HG03066 (cell line): ENCODE results near the gene FLOT2.
"Not testable (repeated sequence)": the region's sequence is repeated elsewhere in the genome, so short reads cannot be mapped to it uniquely, and the experiment has no call there.

Source experiments
- ATAC-seq: cut with Tn5 transposase; IDR thresholded peaks from one replicate; pipeline ENCODE4 v1.9.1; 2021; ENCODE audit warnings: low read depth; ENCODE audit not compliant: unreplicated experiment

Gene FLOT2

DNA sequence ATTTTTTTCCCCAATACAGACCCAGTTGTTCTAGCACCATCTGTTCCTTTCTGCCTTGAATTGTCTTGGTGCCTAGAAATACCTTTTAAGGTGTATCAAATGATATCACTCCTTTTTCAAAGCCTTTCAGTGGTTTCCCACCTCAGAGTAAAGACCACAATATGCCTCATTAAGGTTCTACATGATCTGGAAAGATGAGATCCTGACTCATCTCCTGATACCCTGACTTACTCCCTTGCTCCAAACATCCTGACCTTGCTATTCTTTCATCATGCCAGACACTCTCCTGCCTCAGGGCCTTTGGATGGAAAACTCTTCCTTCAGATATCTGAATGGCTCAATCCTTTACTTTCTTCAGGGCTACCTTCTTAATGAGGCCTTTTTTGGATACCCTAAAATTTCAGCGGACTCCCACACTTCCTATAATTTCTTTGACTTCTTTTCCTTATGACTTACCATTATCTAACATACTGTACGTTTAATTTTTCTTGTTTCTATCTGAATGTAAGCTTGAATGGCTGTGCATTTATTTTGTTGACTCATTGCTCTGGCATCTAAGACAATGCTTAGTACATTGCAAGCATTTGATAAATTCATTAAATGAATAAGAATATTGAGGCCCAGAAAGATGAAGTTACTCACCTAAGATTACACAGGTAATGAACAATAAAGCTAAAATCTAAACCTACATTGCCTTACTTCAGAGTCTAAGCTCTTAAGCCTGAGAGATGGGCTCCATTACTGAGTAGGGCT, 19.2 kb downstream of the FLOT2 start:
- no peak for ATAC-seq

DNA sequence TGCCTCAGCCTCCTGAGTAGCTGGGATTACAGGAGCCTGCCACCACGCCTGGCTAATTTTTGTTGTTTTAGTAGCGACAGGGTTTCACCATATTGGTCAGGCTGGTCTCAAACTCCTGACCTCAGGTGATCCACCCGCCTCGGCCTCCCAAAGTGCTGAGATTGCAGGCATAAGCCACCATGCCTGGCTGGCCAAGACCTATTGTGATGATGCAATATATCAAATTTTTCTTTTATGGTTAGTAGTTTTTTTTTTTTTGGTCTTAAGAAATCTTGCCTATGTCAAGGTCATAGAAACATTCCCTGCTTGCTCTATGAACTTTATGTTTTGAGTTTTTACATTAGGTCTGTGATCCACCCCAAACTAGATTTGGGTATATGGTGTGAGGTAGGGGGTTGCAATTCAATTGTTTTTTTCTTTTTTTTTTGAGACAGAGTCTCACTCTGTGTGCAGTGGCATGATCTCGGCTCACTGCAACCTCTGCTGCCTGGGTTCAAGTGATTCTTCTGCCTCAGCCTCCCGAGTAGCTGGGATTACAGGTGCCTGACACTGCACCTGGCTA, 20.3 kb downstream of the FLOT2 start:
- ATAC-seq: not testable (repeated sequence)

DNA sequence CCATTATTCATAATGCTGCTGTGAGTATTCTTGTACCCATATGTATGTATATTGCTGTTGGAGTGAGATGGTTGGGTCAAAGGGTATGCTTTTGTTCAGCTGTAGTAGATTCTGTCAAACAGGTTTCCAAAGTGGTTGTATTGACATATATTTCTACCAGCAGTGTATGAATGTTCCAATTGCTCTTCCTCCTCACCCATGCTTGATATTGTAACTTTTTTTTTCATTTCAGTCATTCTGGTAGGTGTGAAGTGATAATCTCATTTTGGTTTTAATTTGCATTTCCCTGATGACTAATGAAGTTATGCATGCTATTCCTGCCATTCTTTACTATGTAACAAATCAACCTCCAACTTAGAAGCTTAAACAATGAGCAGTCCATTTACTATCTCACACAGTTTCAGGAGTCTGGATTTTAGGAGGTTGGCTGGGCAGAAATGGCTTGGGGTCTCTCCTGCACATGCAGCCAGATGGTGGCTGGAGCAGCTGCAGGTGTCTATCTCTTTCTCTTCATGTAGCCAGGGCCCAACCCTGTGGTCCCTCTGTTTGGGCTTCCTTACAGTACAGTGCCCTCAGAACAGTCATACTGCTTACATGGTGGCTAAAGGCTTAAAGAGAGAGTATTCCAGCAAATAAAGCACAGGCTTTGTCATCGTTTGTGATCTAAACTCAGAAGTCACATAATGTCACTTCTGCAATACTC, 21.5 kb downstream of the FLOT2 start:
- ATAC-seq: no peak

DNA sequence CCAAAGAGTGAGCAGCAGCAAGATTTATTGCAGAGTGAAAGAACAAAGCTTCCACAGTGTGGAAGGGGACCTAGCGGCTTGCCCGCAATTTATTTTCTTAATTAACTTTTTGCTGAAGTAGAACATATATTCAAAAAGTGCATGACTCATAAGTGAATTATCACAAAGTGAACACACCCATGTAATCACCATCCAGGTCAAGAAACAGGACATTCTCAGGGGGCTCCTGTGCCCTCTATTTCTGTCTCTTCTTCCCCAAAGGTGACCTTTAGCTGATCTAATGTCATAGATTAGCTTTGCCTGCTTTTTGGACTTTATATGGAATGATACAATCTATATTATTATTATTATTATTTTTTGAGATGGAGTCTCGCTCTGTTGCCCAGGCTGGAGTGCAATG, 22.8 kb downstream of the FLOT2 start:
- ATAC-seq: no peak

DNA sequence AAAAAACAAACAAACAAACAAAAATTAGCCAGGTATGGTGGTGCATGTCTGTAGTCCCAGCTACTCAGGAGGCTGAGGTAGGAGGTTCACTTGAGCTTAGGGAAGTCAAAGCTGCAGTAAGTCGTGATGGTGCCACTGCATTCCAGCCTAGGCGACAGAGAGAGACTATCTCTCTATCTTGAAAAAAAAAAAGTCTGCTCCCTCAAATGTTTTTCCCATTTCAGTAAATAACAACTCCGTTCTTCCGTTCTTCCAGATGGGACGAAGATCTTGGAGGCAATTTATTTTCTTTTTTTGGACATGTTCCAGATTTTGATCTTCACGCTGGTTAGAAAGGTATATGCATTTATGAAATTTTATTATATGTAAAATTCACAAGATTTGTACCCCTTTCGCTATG, 23.7 kb downstream of the FLOT2 start:
- ATAC-seq: no peak

DNA sequence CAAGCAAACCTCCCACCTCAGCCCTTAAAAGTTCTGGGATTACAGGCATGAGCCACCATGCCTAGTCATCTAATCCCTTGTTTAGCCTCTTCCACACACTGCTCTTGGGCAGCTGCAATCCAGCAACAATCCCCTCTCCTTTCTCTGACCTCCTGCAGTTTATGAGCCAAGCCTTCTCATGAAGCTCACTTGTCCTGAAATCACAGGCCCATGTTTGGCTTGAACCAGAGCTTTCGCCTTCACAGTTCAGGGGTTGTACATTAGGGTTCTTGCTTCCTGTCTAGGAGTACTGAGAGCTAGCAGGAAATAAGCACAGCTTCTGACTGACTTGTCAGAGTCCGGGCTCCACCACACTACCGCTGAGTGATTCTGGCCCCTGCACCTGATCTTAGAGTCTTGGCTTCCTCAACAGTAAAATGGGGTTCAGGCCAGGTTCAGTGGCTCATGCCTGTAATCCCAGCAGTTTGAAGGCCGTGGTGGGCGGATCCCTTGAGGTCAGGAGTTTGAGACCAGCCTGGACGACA, 26.4 kb downstream of the FLOT2 start:
- ATAC-seq: peak; percentile 93

DNA sequence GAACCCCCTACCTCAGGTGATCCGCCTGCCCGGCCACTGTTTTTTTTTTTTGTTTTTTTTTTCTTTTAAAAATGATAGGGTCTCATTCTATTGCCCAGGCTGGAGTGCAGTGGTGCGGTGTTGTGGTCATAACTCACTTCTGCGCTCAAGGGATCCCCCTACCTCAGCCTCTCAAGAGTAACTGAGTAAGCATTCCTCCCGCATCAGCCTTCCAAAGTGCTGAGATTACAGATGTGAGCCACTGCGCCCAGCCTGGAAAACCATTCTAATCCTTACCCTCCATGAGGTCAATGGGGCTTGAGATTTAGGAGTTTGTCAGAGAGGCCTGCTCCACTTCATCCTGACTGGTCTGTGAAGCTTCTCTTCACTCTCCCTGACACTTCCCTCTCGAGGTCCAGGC, 30.3 kb downstream of the FLOT2 start:
- no peak for ATAC-seq

DNA sequence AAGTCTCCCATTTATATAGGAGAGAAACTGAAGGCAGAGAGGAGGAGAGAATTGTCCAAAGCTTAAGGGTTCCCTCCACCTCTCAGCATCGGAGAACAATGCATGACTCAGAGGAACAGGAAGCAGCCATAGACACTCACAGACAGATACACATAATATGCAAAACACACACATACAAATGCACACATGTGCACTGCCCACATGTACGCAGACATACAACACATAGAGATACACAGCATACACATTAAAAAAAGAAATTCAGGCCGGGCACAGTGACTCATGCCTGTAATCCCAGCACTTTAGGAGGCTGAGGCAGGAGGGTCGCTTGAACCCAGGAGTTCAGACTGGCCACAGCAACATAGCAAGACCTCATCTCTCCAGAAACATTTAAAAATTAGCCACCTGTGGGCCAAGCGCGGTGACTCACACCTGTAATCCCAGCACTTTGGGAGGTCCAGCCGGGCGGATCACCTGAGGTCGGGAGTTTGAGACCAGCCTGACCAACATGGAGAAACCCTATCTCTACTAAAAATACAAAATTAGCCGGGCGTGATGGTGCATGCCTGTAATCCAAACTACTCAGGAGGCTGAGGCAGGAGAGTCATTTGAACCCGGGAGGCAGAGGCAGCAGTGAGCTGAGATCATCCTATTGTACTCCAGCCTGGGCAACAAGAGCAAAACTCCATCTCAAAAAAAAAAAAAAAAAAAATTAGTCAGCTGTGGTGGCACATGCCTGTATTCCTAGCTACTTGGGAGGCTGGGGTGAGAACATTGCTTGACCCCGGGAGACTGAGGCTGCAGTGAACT, 31.4 kb downstream of the FLOT2 start:
- ATAC-seq: no peak

DNA sequence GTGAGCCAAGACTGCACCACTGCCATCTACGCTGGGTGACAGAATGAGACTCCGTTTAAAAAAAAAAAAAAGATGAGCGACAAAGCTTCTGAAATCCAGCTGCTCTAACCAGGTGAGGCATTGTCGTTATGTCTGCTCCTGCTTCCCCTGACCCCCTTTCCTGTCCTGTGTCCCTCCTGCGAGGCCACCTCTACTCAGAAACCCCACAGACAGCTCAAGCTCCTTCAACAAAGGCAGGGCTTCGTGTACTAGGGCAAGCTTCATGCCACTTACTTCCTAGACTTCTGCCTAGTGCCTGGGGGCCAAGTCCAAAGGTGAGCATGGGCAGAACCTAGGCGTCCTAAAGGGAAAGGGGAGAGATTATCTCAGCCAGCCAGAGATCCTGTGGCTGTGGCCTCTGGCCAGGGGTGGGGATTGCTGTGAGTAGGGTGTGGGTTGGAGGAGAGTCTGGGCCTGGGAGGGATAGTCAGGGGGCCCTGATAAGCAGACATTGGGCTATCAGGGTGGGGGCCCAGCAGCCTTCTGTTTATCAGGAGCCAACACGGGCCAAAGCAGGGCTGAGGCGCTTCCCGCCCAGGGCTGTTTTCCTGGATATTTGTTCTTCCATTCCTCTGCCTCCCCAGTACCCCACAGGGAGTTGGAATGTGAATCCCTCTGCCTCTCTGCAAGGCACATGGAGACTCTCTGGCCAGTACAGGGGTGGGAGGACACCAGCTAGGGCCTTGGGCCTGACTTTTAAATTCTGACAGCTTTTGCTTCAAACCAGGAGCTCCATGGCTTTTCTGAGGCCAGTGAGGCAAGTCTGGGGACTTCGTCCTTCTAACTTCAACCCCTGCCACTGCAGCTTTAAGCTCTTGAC, 32.3 kb downstream of the FLOT2 start:
- no peak for ATAC-seq

DNA sequence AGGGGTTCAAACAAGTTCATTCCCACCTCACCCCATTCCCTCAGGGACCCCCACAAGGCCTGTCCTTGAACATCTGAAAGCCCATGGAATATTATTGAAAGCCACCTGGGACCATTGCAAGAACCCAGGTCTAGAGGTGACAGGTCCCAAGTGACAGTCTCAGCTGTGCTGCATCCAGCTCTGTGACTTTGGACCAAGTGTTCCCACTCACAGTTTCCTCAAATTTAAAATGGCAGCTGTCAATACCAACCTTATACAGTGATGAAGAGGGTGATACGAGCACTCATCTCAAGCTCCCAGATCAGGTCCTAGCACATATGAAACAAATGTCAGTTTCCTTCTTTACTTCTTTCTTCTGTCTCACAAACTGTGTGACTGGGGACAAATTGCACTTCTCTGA, 33.6 kb downstream of the FLOT2 start:
- no peak for ATAC-seq

DNA sequence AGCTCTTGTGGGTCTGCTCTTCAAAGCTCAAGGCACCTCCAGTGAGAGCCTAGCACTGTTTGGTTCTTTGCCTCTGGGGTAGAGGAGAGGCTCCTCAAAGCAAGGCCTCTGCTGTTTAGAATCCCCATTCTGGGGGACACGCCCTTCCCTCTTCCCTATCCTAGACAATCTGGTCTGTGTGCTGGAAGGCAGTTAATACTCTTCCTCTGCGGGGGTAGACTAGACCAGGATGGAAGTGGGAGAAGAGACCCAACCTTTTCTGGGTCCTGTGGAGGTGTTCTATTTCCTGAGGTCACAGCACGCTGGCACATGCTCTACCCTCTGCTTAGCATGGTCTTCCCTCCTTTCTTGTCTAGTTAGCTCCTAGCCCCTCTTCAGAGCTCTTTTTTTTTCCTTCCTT, 35.0 kb downstream of the FLOT2 start:
- no peak for ATAC-seq

DNA sequence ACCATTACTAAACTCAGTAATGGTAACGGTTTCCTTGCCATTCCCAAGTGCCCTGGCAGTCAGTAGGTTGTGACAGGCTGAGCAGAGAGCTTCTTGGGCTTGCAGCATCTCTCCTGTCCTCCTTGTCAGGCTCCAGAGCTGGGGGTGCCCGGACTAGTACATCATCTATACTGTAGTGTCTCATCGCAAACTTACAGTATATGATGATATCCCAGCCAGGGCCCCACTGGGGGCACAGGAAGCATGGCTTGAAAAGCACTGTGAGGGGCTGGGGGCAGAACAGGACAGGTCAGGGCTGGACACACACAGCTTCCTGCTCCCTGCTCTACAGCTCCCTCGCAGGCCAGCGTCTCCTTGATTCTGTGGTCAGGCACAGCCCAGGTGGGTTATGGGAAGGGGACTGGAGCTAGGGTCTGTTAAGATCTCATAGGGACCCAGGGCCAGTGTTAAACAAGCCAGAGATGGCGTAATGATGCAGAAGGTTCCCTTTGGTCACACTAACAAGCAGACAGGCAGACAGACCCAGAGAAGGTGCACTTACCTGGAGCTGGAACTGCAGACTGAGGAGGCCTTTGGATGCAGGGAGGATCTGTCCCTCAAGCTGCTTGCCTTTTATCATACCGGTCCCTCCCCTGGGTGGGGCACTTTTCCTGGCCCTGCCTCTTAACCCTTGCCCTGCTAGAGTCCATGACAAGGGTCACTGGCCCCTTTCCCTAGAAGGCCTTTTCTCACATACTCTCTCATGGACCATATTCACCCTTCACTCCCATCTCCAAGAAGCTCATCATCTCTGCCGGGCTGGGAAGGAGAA, 35.9 kb downstream of the FLOT2 start:
- no peak for ATAC-seq

DNA sequence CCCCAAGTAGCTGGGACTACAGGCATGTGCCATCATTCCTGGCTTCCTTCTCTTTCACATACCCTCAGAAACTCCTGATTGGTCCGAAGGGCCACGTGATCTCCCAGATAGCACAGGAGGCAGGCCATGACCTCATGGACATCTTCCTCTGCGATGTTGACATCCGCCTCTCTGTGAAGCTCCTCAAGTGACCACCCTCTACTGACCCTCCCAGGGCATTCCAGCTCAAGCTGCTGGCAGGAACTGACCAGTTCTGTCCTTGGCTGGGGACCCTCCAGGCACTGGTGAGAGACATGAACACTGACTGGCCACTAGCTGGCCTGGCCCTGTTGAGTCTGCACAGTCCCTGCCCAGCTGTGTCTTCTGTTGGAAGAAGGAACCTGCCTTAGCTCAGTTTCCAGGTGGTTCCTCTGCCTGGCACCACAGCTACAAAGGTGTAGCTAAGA, 37.1 kb downstream of the FLOT2 start:
- no peak for ATAC-seq

DNA sequence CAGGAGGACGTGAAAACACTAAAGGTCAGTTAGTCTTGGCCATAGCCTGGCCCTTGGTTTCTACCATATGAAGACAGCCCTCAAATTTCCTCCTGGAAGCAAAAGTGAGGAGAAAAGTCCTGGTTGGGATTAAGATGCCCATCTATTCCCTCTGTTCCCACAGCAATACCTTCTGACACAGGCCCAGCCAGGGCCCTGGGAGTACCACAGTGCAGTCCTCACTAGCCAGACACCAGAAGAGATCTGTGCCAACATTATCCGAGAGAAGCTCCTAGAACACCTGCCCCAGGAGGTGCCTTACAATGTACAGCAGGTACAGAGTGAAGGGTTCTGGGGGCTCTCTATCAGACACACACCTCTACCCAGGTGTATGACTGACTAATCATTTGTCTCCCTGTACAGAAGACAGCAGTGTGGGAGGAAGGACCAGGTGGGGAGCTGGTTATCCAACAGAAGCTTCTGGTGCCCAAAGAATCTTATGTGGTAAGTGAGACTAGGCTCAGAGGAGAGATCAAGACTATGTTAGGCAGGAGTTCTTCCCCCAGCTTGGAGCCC, 38.7 kb downstream of the FLOT2 start:
- ATAC-seq: no peak

DNA sequence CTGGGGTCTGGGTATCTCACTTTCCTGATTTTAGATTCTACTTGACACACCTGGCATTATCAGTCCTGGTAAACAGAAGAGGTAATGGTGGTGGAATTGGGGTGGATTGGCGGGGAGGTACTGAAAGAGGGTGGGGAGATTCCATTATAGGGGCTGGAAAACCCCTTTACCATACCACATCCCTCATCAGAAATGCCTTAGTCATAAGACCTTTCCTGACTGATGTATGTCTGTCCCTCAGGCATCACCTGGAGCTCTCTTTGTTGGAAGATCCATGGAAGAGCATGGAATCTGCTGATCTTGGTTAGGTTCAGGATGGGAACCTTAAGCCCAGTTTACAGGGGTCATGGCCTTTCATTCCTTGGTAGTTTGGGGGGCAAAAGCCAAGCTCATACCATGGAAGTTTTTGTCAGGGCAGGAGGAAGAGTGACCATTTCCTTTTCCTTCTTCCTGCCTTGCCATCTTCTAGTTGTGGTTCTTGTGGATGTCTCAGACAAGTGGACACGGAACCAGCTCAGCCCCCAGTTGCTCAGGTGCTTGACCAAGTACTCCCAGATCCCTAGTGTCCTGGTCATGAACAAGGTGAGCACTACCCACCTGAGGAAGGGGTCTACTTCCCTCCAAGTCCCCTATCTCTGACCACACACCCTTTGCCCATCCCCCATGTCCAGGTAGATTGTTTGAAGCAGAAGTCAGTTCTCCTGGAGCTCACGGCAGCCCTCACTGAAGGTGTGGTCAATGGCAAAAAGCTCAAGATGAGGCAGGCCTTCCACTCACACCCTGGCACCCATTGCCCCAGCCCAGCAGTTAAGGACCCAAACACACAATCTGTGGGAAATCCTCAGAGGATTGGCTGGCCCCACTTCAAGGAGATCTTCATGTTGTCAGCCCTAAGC, 39.4 kb downstream of the FLOT2 start:
- no peak for ATAC-seq

DNA sequence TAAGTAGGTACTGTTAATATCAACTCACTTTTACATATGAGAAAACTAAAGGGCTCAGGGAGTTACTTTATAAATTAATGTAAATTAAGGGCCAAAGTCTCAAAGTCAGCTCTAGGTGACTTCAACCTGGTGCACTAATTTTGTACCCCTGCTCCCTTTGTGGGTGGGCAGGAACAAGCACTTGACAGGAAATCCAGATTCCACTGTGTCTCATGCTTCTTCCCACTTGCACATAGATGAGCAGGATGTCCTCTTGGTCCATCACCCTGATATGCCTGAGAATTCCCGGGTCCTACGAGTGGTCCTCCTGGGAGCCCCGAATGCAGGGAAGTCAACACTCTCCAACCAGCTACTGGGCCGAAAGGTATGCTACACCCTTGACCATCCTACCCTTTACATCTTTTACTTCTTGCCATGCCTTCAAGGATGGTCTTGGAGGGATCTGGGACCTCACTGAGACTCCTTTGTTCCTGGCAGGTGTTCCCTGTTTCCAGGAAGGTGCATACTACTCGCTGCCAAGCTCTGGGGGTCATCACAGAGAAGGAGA, 41.4 kb downstream of the FLOT2 start:
- ATAC-seq: no peak

DNA sequence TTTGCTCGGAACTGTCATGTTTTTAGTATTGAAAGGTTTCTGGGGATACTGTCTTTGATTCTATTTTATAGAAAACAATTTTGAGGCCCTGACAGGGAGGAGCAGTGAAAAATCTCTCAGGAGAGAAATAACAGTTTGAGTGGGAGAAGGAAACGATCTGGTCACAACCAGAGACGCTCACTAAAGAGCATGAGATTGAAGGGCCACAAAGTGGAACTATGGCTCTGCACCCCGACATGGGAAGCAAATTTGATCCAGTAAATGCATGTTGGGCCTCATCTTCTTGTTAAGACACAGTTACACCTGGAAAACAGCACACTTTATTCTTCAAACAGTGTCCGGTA, 42.2 kb downstream of the FLOT2 start:
- no peak for ATAC-seq
